ENCODE results near the gene MICAL3.

- no peak for TF ChIP-seq POLR2AphosphoS5 (IDR thresholded peaks at IDR 0.05; ENCODE audit: low read depth, low read length)
- no peak for TF ChIP-seq SIN3A (IDR thresholded peaks at IDR 0.05; ENCODE audit: borderline replicate concordance, insufficient read depth, low read length)
These were observed 42.9 kb downstream of the MICAL3 start for GRCh38 chr22:17981497-17981896.

Data from PFSK-1 (cell line).